NCI-H146 (cell line): ENCODE results near the gene MGRN1.

Experiments
- DNase-seq: peaks from one replicate; lab custom pipeline; 2025; lab: John Stamatoyannopoulos, UW

MGRN1 gene

GRCh38 chr16:4624827-4625559 is 367 bp downstream of the MGRN1 start:
- DNase-seq = peak; percentile 81

- no peak for DNase-seq
Measured at GRCh38 chr16:4625560-4626159, 1.0 kb downstream of the MGRN1 start.

GRCh38 chr16:4626396-4626795 is 1.8 kb downstream of the MGRN1 start:
- no peak for DNase-seq

- DNase-seq = no peak
Measured at GRCh38 chr16:4628283-4628682, 3.7 kb downstream of the MGRN1 start.

GRCh38 chr16:4631444-4631843 is 6.8 kb downstream of the MGRN1 start:
- DNase-seq = no peak

GRCh38 chr16:4633910-4634635 is 9.4 kb downstream of the MGRN1 start:
- DNase-seq = no peak

- no peak for DNase-seq
Measured at GRCh38 chr16:4634768-4635167, 10.1 kb downstream of the MGRN1 start.

GRCh38 chr16:4636196-4636595 is 11.6 kb downstream of the MGRN1 start:
- DNase-seq = no peak

- DNase-seq = no peak
Measured at GRCh38 chr16:4637501-4638166, 13.0 kb downstream of the MGRN1 start.

- DNase-seq = no peak
Measured at GRCh38 chr16:4639899-4640509, 15.4 kb downstream of the MGRN1 start.

- DNase-seq = no peak
Measured at GRCh38 chr16:4640572-4641305, 16.1 kb downstream of the MGRN1 start.

GRCh38 chr16:4641306-4641687 is 16.7 kb downstream of the MGRN1 start:
- DNase-seq = no peak

GRCh38 chr16:4641895-4642294 is 17.3 kb downstream of the MGRN1 start:
- DNase-seq = no peak

GRCh38 chr16:4646773-4647643 is 22.4 kb downstream of the MGRN1 start:
- no peak for DNase-seq

- no peak for DNase-seq
Measured at GRCh38 chr16:4647644-4647980, 23.0 kb downstream of the MGRN1 start.

- no peak for DNase-seq
Measured at GRCh38 chr16:4648917-4649316, 24.3 kb downstream of the MGRN1 start.

- DNase-seq = no peak
Measured at GRCh38 chr16:4649744-4650442, 25.3 kb downstream of the MGRN1 start.

- peak; percentile 75 for DNase-seq
Measured at GRCh38 chr16:4650443-4651074, 25.9 kb downstream of the MGRN1 start.

GRCh38 chr16:4651827-4652226 is 27.2 kb downstream of the MGRN1 start:
- no peak for DNase-seq

GRCh38 chr16:4652561-4652960 is 27.9 kb downstream of the MGRN1 start:
- DNase-seq = no peak
